Pons (tissue), 1 donor: Measurements from ENCODE around the gene SCO1.
A peak's percentile ranks its signal among the peaks of the same experiment; 100 is the strongest.

Source experiments
- DNase-seq: peaks from one replicate; pipeline ENCODE4 v3.0.0-alpha.2; 2016; ENCODE audit warnings: low spot score

Gene SCO1

DNA sequence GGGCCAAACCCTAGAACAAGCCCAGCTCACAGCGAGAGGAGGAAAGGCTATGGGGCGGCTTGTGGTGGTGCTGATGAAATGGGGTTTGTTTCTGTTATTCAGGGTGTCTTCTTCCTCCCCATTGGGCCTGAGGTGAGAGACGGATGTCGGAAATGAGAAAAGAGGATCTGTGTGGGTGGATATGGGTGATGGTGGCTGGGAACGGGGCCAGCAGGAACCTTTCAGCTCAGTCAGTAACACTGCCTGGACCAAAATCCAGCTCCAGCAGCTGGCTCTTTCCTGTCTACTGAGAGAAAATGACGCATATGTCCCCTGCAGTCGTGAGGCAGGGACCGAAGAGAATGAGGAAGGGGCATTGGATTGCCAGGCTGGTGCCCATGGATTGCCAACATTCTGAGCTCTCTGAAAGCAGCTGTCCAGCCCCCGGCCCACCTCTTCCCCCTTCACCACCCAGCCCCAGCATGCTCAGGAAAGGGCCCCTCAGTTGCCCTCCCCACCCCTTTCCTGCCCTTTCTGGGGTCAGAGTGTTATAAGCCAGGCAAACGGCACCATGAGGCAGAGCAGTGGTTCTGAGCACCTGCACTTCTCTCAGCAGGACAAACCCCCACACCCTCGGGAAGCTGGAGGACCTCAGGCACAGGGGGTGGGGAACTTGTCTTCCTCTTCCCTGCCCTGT is 44.2 kb downstream of the SCO1 start:
- peak; percentile 14 for DNase-seq

DNA sequence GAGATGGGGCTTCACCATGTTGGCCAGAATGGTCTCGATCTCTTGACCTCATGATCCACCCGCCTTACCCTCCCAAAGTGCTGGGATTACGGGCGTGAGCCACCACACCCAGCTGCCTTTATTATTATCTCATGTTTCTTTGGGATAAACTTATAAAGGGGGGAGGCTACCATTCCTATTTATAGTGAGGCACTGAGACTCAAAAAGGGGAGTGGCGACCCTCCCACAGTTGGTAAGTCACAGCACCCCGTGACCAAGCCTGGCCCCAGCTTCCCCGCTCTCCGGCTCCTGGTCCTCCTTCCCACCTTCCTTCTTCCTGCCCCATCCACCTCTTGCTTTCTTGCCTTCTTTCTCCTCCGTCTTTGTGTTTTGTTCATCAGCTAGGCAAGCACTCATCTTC is 45.4 kb downstream of the SCO1 start:
- DNase-seq, result no peak

DNA sequence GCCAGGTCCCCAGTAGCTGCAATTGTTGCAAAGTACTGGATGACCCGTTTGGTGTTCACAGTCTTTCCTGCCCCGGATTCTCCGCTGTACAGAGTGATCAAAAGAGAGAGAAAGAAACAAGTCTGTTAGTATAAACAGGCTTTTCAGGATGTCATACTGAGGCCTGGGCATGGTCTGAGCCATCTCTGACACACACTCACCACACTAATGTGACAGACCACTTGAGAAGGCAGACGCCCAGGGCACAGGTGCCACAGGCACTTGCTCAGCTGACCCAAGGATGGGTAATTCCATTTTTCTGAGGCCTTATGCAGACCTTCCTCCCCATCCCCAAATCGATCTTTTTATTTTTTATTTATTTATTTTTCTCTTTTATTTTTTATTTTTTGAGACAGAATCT is 47.7 kb downstream of the SCO1 start:
- DNase-seq, result no peak

DNA sequence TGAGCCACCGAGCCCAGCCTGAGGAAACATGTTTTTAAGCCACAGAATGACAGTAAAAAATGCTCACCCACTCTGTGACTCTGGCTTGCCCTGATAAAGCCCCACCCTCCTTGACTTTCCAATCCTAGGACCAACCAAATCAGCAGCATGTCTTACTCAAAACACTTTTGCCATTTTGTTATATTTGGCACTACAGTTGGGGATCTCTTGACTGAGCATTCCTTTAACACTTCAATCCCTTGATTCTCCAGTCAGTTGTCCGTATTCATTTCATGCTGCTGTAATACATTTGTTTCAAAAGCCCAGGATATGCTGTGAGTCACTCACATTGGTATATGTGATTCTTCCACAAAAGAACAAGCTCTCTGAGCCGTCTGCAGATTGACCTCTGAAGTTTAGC is 48.4 kb downstream of the SCO1 start:
- DNase-seq, result no peak

DNA sequence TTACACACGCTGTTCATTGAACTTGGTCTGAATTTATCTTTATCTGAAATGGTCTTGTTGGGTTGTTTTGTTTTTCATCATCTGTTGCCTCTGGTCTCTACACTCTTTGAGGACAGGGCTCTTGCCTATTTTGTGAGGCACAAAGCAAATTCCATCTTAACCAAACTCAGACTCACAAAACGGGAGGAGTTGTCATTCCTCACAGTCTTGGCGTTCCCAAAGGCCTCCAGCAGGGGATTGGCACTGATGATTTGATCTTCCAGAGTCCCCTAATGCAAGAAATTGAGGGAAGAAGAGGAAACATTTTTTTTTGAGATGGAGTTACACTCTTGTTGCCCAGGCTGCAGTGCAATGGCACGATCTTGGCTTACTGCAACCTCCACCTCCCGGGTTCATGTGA is 49.0 kb downstream of the SCO1 start:
- no peak for DNase-seq

DNA sequence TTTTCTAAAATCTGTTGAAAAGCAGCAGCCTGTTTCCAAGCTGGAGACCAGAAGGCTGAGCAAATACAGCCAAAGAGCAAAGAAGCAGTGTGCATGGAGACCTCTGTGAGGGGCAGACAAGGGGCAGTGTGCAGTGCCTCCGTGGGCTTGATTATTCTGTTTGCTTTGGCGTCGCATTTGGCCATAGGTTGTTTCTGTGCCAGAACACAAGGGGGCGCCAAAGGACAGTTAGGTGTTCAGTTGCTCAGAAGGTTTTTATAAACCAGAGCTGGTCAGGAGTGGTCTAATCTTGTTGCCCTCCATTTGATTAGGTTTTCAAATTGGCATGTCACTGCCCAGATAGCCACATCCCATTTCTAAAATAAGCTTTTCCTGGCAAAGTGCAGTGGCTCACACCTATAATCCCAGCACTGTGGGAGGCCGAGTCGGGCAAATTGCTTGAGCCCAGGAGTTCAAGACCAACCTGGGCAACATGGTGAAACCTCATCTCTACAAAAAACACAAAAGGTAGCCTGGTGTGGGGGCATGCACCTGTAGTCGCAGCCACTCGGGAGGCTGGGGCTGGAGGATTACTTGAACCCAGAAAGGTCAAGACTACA is 50.8 kb downstream of the SCO1 start:
- peak; percentile 64 for DNase-seq

DNA sequence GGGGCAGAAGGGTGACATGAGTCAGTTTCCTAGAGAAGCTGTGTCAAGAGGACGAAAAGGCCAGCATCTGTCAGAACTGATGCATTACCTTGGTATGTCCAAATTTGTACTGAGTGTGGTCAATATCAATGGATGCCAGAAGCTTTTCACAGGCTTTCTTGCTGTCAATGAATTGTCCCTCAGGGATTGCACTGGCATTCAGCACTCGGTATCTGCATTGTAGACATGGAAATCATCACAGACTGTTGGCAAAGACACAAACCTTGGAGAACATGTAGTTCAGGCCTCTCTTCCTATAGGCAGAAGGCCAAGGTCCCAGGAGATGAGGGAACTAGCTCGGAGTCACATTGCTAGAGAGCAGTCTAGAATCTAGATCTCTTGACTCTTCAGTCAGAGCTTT is 56.9 kb downstream of the SCO1 start:
- DNase-seq, result no peak

DNA sequence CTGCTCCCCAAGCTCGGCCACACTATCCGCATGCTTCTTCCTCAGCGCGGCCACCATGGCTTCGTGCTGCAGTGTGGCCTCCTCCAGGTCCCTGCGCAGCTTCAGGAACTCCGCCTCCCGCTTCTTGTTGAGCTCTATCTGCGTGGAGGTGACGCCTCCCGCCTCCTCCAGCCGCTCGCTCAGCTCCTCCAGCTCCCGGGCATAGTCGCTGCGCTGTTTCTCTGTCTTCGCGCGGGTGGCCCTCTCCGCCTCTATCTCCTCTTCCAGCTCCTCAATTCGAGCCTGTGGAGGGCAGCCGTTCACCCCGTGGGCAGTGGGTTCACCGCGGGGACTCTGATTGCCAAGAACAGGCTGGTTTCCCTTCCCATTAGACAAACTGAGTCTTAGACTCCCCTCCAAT is 59.2 kb downstream of the SCO1 start:
- DNase-seq, result no peak

DNA sequence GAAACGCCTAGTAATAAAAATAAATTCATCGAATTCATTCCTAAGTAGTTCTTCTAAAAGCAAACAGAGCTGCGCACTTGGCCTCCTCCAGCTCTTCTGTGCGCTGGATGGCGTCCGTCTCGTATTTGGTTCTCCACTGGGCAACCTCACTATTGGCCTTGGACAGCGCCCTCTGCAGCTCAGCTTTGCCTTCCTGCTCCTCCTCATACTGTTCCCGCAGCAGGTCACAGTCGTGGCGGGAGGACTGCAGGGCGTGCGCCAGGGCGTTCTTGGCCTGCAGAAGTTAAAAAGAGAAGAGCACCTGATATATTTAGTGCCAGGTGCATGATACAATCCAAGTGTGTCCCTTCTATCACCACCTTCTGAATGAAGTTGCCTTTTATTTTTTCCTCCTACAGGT is 62.0 kb downstream of the SCO1 start:
- no peak for DNase-seq

DNA sequence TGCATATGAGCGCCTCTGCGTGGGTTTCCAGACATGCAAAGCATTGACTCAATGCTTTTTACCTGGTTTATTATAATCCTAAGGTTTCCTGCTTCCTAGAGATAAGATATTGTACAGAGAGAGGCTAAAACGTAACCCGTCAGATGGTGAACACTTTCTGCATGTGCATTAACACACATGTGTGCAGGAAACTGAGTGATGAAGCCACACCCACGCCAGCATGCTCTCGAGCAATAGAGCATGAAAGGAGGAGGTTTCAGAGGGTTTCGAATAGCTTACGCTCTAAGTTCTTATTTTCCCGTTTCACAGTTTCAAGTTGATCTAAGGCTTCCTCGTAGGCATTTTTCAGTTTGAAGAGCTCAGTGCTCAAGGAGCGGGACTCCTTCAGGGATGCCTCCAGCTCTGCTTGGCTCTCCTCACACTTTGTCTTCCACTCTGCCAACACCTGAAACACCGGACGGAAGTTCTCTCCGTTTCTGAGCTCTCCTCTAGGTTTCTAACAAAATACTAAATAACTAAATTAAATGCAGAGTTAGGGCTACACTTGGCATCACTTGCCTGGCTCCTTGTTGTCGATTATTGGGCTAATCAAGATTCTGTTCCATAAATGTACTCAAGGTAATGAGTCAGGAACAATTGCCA is 63.5 kb downstream of the SCO1 start:
- DNase-seq, result no peak

DNA sequence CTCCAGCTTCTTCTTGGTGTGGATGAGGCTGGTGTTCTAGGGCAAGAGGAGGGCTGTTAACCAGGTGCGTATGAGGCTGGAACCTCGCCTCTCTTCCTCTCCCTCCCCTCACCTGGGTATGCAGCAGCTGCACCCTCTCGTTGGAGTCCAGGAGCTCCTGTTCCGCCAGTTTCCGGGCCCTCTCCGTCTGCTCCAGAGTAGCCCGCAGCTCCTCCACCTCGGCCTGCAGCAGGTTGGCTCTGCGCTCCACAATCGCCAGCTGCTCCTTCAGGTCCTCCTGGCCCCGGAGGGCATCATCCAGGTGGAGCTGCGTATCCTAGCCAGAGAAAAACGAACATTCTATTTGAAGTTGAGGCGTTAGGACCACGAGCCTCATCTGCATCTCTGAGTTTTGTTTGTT is 65.6 kb downstream of the SCO1 start:
- no peak for DNase-seq

DNA sequence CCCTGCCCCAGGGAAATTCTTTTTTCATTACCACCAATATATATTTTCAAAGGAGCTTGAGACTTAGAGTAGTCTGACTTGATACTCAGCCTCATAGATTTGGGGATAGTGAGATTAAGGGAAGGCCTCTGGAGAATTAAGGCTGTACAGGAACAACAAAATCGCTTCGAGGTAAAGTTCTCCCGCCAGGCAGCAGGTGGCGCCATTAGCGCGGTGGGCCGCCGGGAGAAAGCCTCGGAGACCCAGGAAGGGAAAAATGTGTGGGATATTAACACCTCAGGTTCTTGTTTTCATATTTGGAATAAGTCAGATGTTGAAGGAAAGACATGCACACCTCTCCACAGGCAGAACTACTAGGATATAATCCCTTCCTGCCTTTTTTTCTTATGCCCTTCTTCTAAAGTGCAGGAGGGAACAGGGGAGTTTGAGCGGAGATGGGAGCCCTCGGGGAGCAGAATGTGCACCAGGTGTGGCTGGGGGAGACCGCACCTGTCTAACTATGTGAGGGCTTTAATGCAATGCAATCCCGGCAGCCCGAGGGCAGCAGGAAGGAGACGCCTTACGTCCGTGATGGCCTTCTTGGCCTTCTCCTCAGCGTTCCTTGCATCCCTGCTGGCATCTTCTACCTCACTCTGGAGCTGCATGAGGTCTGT is 66.2 kb downstream of the SCO1 start:
- no peak for DNase-seq

DNA sequence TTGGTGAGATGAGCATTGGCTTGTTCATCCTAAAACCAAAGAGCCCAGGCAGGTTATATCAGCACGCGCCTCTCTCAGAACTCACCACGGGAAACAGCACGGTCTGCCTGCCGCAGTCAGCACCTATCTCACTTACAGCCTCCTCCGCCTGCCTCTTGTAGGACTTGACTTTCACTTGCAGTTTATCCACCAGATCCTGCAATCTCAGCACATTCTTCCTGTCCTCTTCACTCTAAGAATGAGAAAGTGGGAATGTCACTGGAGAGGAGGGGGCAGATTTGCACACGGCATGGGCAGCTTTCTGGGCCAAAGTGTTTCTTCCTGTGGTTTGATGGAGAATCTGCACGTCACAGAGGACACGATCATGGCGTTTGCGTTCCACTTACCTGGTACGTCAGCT is 67.6 kb downstream of the SCO1 start:
- DNase-seq, result no peak

DNA sequence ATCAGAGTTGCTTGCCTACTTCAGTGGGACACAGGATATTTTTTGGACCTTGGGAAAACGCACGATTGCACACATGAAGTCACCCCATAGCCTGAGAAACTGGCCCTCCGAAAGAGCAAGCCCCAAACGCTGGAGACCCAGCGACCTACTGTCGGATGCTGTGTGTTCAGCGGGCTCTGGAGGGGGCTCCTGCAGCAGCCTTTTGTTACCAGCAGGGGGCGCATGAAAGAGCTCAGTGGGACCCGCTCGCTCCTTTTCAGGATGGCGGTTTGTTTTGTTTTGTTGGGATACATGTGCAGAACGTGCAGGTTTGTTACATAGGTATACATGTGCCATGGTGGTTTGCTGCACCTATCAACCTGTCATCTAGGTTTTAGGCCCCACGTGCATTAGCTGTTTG is 68.6 kb downstream of the SCO1 start:
- DNase-seq, result no peak

DNA sequence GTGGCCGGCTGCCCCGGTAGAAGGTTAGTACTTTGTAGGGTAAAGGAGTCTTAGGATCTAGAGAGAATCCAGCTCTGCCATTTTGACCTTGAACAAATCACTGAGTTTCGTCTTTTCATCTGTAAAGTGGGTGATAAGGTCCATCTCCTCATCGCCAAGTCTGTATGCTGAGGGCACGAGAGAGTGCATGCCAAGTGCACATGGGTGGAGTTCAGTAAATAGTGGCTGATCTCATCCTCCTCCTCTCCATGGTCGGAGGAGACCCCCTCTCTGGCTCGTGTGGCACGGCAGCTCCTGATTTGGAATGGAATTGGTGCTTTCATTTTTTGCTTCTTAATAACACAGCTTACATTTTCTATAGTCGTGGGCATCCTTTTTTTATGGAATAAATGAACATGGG is 70.9 kb downstream of the SCO1 start:
- DNase-seq, result no peak

DNA sequence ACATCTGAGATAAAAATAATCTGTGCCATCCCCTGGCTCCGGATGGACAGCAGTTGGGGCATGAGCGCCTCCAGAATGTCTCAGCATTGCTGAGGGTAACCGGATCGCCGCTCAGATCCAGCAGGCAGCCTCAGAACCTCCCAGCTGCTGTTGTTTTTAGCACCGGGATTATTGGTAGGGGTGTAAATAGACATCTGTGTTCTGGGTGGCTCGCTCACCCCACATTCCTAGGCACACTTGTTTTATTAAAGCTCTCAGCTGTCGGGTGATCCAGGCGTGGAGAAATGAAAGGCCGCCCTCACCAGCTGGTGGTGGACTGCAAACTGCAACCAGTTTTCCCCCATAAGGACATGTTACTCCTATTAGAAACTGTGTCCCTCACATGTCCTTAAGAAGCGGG is 72.4 kb downstream of the SCO1 start:
- DNase-seq, result no peak

DNA sequence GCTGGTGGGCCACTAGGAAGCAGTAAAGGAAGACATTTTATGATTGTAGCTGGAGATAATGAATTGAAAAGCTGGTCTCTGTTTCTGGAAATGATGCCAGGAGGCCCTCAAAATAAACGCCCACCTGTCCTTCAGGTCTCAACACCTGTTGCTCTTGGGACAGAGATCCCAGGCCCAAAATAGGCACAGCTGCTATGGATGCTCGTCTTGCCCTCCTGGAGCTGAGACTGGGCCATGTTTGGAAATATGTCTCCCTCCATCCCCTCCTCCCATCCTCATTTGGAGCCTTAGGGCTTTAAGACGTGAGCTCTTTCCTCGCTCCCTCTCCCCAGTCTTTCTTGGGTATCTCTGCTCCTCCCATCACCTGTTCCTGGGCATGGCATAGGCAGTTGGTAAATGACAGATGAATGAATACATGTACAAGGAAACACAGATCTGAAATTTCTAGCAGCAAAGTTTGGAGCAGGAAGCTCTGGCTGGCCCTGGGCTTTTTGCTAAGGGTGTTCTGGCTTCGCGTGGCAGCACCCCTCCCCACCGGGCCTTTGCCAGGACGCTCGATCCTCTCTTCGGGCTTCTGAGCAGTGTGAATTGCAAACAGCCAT is 73.5 kb downstream of the SCO1 start:
- no peak for DNase-seq

DNA sequence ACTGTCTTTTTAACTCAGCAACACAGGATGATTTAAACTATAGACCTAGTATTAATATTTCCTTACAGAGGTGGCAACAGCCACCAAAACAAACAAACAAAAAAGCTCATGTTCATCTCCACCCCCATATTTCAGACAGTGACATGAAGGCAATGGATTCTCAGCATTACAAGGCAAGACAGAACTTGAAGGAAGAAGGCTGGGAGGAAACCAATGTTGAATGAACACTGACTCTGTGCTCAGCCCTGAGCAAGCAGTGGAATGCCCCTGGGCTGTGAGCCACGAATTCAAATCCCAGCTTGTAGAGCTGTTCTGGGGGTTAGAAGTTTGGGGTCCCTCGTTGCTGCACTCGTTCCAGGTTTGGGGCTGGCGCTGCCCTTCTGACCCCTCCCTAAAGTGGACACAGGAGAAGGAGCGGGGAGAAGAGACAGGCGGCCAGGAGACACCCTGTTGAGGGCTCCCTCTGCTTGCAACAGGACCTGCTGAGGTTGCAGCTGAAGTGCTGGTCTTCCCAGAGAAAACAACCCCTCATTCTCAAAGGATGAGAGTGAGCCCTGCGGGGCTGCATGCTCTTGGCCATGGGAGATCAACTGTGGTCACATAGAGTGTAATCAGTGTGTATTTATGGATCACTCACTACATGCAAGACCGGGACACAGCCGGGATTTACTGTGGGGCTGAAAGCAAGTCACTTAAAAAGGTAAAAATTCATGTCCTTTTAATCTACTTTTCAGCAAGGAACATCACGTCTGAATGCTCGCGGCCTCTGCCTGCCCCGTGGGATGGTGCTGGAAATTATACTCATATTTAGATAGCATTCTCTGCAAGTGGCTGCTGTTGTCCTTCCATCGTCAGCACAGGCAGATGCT is 74.5 kb downstream of the SCO1 start:
- DNase-seq, result no peak
